OCI-LY1 (cell line): ENCODE results near the gene CAVIN4.

Source experiments
- CTCF ChIP-seq: fragments of 200-600 bp; sonication (generic), shearing (Covaris generic); IDR thresholded peaks from 2 replicates; pipeline ENCODE4 v1.5.1; 2017; ENCODE audit warnings: mild to moderate bottlenecking, antibody characterized with exemption, low read length, moderate library complexity, mixed read lengths
- EZH2 ChIP-seq: fragments of 200-600 bp; sonication (generic), shearing (Covaris generic); IDR thresholded peaks from 2 replicates; pipeline ENCODE4 v1.8.0; 2017; ENCODE audit warnings: borderline replicate concordance, mixed run types, mild to moderate bottlenecking, antibody characterized with exemption, low read length, moderate library complexity, mixed read lengths

- TF ChIP-seq CTCF = no peak
- TF ChIP-seq EZH2 = no peak
Observed at GRCh38 chr9:100583014-100583802, 5.3 kb downstream of the CAVIN4 start.
